ENCODE results near the gene ZNF343. TPM values are rescaled to one million over a fixed set of nuclear protein-coding genes. Genes with fewer than 3 reads are reported as not detected.

The ZNF343 gene
- total RNA-seq, 1 experiment from 2014 or later = 3.4 TPM

DNA sequence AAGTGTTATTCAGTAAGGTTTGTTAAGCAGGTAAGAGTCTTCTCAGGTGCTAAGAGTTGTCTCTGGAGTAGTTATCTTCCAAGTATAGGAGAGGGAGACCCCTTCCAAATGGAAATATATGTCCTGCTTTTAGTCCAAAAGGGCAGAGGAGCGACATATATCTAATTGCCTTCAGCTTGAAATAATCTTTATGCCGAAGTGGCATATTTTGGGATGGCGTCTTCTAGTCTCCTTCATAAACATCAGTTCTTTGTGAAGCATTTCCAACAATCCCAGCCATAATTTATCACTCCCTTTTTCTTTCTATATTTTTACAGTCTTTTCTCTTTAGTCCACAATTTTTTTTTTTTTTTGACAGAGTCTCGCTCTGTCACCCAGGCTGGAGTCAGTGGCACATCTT is 33.6 kb upstream of the ZNF343 start:
- H4K20me1 ChIP-seq (ENCODE audit: control insufficient read depth, insufficient read depth, insufficient read length) = no peaks in the 10 kb centered on the region
- no peak overlapping the region for H2BK120ac ChIP-seq (ENCODE audit: low read depth, low read length, poor library complexity, severe bottlenecking)
- no peak overlapping the region for H3K56ac ChIP-seq (ENCODE audit: insufficient read length, low read depth, low read length)
- TF ChIP-seq, protein P1, sequence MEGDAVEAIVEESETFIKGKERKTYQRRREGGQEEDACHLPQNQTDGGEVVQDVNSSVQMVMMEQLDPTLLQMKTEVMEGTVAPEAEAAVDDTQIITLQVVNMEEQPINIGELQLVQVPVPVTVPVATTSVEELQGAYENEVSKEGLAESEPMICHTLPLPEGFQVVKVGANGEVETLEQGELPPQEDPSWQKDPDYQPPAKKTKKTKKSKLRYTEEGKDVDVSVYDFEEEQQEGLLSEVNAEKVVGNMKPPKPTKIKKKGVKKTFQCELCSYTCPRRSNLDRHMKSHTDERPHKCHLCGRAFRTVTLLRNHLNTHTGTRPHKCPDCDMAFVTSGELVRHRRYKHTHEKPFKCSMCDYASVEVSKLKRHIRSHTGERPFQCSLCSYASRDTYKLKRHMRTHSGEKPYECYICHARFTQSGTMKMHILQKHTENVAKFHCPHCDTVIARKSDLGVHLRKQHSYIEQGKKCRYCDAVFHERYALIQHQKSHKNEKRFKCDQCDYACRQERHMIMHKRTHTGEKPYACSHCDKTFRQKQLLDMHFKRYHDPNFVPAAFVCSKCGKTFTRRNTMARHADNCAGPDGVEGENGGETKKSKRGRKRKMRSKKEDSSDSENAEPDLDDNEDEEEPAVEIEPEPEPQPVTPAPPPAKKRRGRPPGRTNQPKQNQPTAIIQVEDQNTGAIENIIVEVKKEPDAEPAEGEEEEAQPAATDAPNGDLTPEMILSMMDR (conservative IDR thresholded peaks at IDR 0.05) = no peak
- no peak overlapping the region for H3K18ac ChIP-seq (ENCODE audit: insufficient read length, low read depth, low read length)
- H3K4me1 ChIP-seq (ENCODE audit: insufficient read depth, low read length) = no peaks in the 10 kb centered on the region
- Mint-ChIP-seq H3K27ac (no peak overlapping the region), H3K27me3 (ENCODE audit: low read depth) (peaks cover 71% of the 10 kb centered on the region), H3K4me3 (no peak overlapping the region), H3K36me3 (ENCODE audit: insufficient read depth in 1 of 3, low read depth in 3 of 3) (no peaks in the 10 kb centered on the region), H3K9me3 (no peaks in the 10 kb centered on the region), H3K4me1 (no peaks in the 10 kb centered on the region)
- no peak overlapping the region for H2BK20ac ChIP-seq (ENCODE audit: low read depth, low read length, poor library complexity, severe bottlenecking)
- WGBS (ENCODE audit: extremely low coverage, insufficient read length, low lambda C conversion rate) = no CpG with 5 or more reads among the region's 4 CpGs
- H3K79me1 ChIP-seq (ENCODE audit: insufficient read depth, low read depth, low read length, poor library complexity, severe bottlenecking) = no peaks in the 10 kb centered on the region
- no peak for DNase-seq
- H3T11ph ChIP-seq (ENCODE audit: low read length) = no peak overlapping the region
- H3K4ac ChIP-seq (ENCODE audit: low read depth, low read length) = no peak overlapping the region
- no peak overlapping the region for H4K8ac ChIP-seq (replicated peaks; ENCODE audit: insufficient read length, low read depth, low read length)
- no peak overlapping the region for H3K14ac ChIP-seq (ENCODE audit: insufficient read depth, low read length)
- H3K27ac ChIP-seq (ENCODE audit: insufficient read length, low read depth, low read length) = no peak overlapping the region
- H3K79me2 ChIP-seq (ENCODE audit: insufficient read depth, low read length) = no peaks in the 10 kb centered on the region
- H3K9ac ChIP-seq (ENCODE audit: extremely low read depth, insufficient read length, low read length) = no peak overlapping the region
- no peak overlapping the region for H2AK5ac ChIP-seq (ENCODE audit: insufficient read length, low read length)
- H3K23ac ChIP-seq (ENCODE audit: insufficient read length, low read depth, low read length) = no peak overlapping the region
- no peak overlapping the region for H4K91ac ChIP-seq (ENCODE audit: insufficient read length, low read depth, low read length)
- H2BK12ac ChIP-seq (ENCODE audit: insufficient read length, low read depth, low read length) = no peak overlapping the region
- no peak overlapping the region for H2BK15ac ChIP-seq (ENCODE audit: low read depth, low read length)
- H3K27me3 ChIP-seq (ENCODE audit: insufficient read depth, low read length) = no peaks in the 10 kb centered on the region
- no peak overlapping the region for H2AFZ ChIP-seq (ENCODE audit: low read length)
- no peak overlapping the region for H4K5ac ChIP-seq (ENCODE audit: insufficient read length, low read depth, low read length)
- no peaks in the 10 kb centered on the region for H3K23me2 ChIP-seq (ENCODE audit: insufficient read length, low read depth, low read length, poor library complexity, severe bottlenecking)
- no peaks in the 10 kb centered on the region for H3K9me3 ChIP-seq (ENCODE audit: control insufficient read depth, low read depth, low read length)
- H3K4me2 ChIP-seq (ENCODE audit: insufficient read depth, insufficient read length, low read length) = no peak overlapping the region
- no peak overlapping the region for H2BK5ac ChIP-seq (ENCODE audit: insufficient read length, low read length)
